ELF-1 (cell line): ENCODE measurements around the gene SLBP.

ENCODE experiments used
- DNase-seq: peaks from one replicate; pipeline ENCODE4 v3.0.0-alpha.2; 2016; ENCODE audit warnings: low read depth, low spot score

The SLBP gene

DNA sequence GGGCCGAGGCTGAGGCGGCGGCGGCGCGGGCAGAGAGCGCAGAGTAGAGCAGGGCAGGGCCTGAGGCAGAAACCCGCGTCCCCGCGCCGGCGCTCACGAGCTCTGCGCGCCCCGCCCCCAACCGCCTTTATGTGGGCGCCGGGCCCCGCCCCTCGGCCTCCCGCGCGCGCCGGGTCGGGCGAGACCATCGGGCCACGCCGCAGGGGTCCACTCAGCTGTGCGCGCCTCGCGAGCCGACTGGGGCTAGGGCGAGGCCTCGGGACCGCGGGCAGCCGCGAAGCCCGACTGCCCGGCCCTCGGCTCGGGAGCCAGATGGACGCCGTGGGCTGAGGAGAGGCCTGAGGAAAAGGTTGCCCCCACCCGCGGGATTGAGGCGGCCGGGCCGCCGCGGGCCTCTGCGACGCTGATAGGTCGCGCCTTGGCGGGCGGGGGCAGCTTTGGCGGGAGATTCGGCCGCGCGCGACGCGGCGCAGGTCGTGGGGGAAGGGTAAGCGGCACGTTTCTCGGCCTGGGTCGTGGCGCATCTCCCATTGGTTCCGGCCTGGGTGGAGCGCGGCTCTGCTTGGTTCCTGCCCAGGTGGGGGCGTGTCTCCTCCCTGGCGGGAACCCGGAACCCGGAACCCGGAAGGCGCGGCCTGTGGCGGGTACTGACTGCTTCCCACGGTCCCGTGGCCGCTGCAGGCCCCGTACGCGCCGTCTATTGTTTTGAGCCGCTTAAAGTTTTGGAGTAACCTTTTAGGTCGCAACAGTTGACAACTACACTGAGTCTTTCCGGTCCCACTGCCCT, at the start of gene SLBP:
Gene SLBP (minus strand): TSS at position 104 of the 787 bp plus-strand sequence. CDS start 131 bp downstream, outside the sequence.
- peak; percentile 95 for DNase-seq

DNA sequence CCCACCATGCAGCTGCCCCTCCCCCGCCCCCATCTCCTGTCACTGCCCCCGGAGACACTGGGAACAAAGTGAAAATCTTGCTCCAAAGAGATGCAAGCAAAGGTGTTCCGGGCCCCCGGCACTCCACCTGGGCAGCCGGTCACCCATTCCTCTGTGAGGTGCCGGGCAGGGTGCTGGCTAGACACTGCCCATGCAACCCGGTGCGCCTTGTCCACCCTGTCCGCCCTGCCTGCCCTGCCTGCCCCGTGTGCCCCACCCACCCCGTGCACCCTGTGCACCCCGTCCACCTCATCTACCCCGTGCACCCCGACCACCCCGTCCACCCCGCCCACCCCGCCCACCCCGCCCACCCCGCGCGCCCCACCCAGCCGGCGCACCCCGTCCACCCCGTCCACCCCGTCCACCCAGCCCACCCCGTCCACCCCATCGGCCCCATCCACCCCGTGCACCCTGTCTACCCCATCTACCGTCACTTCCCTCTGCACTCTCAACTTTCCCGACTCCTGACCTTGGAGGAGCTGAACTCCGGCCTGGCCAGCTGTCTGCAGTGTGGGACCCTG, 49.1 kb upstream of the SLBP start:
- DNase-seq = no peak

DNA sequence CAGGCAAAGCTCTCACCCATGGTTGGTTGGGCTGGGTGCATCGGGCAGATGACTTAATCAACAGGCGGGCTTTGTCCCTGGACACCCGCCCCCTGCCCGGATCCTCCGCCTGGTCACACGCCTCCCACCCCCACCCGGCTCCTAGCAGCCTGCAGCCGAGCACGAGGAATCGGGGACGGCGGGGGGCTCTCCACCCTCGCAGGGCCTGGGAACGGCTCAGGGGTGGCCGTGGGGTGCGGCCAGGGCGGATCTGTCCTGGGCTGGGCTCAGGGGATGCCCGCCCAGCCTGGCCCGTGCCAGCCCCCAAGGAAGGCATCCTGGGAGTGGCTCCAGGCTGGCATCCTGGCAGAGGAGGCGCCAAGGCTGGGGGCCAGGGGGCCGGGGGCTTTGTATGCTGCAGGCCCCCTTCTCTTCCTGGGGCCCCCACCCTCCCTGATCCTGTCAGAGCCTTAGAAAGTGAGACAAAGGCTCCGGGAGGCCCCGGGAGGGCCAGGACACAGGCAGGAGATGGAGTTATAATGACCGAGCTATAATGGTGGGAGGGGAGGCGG, 48.5 kb upstream of the SLBP start:
- no peak for DNase-seq

DNA sequence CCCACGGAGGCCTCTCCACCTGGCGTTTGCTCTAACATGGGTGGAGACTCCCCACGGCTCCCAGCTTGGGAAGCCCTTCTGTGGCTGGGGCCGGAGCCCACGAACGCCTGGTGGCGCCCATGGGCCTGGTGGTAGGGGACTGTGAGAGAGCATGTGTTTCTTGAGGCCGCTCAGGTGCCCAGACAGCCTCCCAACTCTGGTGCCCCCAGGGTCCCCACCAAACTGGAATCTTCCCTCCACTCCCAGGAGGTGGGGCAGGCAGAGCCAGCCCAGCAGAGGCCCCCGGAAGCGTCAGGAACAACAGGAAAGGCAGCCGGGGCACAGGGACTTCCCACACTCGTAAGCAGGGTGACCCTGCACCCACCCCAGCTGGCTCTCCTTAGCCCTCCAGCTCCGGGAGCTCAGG, 47.7 kb upstream of the SLBP start:
- no peak for DNase-seq

DNA sequence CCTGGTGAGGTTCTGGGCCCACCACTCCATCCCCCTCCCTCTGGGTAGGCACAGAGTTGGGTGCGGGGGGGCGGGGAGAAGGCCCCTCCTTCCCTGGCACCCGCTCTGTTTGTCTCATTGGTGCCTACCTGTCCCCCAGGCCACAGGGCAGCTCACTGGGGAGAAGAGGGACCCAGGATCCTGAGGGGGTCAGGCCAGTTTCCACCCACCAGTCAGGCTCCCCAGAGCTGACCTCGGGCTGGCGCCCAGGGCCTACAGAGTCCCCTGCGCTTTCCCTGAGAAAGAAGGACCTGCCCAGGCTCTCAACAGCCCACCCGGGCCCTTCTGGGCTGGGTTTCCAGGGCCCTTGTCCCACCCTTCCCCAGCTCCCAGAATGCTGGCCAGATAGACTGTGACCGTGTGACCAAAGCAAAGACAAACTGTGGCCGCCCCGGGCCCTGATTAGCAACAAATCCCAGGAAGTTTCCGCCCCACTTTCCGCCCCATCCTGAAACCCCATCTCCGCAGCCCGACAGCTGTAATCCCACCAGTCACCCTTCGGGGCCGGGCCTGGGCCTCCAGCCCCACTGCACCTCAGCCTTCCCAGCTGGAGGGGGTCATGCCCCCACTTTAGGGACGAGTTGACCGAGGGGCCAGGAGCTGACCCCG, 47.2 kb upstream of the SLBP start:
- DNase-seq = no peak

DNA sequence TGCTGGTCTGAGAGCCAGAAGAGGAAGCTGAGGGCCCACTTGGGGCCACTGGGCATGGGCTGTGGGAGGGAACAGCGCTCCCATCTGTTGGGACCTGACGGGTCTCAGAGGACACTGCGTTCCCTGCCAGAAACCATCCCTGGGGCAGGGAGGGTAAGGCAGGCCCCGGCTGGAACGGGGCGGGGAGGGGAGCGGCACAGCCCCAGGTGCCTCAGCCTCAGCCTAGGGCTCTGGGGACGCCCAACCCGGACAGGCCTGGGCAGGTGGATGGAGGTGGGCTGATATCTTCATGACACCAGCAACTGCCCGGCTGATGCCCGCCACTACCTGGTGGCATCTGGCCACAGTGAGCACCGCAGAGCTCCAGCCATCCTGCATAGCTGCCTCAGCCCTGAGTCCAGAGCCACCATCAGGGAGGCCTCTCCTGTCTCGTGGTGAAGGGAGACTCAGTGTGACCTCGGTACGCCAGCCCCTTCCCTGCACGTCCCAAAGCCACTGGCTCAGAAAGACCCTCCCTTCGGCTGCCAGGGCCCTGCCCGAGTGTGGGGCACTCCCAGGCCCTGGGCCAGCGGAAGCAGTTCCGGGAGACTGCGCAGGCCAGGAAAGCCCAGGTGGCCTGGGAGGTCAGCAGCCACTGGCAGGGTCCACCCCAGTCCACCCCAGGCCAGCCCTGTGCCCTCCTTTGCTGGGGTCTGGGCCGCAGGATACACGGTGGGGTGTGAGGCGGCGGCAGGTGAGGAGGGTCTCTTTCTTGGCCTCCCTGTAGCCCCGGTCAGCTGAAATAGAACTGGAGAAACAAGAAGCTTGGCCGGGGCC, 46.4 kb upstream of the SLBP start:
- no peak for DNase-seq

DNA sequence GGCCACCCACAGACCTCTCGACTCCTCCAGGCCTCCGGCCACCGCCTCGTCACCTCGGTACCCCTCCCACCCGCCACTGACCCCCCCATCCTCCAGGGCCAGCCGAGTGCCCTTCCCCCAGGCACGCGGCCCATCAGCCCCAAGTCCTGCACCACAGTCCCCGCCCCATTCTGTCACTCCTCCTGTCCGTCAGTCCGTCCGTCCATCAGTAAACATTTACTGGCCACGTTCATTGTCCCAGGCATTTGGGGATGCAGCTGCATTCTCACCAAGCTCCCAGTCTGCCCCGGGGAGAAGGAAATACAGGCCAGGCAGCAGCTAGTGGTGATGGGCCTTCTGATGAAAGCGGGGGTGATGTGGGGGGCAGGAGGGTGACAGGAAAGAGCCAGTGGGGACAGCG, 45.7 kb upstream of the SLBP start:
- DNase-seq = no peak

DNA sequence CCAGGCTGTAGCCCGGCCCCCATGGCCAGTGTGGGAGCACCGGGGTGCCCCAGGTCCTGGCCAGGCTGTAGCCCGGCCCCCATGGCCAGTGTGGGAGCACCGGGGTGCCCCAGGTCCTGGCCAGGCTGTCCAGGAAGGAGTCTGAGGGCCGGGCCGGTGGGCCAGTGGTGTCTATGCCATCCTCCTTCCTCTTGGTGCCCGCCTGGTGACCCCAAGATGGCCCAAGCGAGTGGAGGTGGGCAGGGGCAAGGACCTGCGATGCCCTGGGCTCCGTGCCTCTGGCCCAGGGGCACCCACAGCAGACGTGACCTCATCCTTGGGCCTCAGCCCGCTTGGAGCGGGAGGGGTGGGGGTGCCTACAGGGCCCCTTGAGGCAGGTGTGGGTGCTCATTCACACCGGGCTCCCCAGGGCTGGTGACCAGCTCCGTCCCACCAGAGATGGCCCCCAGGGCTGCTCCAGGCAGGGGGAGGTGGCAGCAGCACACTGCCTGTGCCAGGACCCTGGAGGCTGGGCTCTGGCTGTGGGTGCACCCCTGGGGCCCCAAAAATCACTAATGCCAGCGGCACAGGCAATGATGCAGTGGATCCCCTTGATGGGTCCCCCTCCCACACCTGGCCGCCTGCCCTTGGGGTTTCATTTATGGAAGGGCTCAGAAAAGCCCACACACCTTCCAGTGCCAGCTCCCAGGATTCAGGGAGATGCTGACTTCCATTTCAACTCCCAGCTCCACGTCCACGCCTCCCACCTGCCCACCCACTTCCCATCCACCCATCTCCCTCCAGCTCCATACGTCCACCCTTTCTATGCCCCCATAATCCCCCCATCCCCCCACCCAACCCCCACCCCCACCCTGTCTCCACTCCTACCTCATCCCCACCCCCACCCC, 45.0 kb upstream of the SLBP start:
- DNase-seq = no peak

DNA sequence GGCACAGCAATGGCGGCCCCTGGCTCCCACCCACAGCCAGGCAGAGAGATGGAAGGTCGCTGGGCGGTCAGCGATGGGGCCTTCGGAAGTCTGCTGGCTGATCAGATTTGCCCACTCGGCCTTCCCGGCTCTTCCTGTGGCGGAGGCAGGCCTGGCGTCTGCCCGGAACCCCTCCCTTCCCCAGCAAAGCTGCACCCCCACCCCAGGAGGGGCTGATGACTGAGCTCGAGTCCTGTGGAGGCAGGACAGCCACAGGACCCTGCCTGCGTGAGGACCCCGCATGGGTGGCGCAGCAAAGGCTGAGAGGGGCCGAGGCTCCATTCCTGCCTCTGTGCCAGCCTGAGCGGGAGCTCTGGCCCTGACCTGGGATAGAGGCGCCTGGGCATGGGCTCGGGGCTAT, 44.0 kb upstream of the SLBP start:
- DNase-seq = no peak

DNA sequence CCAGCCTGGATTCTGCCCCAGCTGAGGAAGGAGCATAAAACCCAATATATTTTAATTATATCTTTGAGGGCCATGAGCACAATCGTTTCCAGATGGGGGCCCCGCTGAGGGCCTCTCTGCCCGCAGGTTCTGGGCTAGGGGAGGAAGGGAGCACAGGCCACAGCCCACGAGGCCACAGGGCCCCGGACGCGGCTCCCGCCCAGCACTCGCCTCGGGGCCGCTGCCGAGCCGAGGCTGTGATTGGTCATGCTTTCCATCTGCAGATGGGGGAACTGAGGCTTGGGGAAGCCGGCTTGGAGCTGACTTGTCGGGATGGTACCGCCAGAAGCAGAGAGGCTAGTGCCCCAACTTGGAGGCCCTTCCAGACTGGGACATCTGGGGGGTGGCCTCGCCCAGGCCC, 43.2 kb upstream of the SLBP start:
- no peak for DNase-seq

DNA sequence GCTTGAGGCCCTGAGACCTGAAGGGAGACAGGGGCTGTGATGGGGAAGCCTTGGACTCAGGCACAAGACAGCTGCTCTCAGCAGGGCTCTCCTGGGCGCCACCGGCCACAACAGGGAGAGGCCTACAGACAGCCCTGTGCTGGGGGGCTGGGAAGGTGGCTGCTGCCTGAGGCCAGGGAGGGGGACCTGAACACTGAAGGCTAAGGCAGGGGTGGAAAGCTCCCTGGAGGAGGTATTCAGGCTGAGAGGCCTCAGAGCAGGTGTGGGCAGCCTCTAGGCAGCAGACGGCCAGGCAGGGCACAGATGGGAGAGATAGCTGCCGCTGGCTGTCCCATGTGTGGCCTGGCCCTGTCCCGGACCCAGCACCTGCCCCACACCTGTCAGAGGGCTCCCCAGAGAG, 42.2 kb upstream of the SLBP start:
- DNase-seq = peak; percentile 61

DNA sequence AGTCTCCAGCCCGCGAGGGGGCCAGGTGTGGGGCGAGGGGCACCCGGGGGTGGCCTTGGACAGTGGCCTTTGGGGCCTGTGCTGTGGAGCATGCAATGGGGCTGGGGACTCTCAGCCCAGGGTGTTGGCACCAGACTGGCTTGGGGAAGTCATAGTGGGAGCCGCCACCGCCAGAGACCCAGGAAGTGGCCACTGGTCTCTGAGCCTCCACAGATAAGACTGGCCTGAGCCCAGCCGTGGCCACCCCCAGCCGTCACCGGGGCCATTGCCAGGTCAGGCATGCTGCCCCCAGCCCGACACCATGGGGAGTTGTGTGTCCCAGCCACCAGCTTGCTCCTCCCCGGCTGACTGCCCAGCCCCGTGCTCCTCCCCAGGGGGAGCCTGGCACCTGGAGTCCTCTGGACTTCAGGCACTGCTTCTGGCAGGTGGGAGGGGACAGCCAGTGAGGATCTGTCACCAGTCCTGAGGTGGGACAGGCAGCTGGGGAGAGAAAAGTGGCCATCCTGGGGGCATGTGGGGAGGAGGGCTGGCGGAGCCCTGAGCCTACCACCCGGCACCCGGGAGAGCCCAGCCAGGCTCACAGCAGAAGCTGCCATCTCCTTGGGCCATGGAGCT, 41.7 kb upstream of the SLBP start:
- no peak for DNase-seq

DNA sequence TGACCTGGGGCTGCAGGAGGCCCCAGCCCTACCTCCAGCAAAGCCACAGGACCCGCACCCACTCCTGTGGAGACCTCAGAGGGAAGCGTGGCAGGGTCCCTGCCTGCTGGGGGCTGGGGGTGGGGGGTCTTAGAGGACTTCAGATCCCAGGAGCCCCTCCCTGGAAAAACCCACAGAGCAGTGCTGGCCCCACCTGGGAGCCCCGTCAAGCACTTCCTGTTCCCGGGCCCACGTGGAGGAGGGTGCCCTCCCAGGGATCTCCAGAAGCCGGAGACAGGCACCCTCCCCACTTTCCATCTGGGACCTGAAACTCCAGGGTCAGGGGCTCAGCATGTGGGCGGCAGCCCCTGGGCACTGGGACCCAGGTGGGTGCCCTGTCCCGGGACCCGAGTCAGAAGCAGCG, 41.2 kb upstream of the SLBP start:
- no peak for DNase-seq

DNA sequence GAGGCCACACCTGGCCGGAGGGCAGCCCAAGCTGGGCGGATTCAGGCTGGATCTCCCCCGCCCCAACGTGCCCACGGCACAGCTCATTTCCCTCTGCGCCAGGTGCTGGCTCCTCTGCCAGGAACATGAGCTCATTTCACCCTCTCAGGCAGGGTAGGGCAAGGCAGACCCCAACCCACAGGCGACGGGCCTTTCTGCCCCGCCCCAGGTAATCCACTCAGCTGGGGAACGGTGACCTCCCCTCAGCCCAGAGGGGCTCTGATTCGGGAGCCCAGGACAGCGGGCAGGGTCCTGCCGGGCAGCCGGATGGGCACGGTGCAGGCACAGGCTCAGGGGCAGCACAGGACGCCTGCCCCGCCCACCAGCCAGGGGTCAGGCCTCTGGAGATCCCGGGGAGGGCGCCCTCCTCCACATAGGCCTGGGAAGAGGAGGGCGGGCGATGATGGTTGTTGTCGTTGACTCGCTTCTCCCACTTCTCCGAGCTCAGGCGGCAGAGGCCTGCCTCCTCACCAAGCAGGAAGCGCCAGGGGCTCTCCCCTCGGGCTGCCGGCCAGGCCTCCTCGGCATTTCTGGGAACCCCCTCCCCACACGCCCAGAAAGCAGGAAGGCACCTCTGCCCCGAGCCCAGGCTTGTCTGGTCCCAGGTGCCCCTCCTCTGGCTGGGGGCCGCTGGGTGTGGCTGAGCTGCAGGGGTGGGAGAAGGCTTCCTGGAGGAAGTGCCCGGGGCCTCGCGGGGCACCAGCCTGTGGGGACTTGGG, 40.3 kb upstream of the SLBP start:
- peak; percentile 64 for DNase-seq

DNA sequence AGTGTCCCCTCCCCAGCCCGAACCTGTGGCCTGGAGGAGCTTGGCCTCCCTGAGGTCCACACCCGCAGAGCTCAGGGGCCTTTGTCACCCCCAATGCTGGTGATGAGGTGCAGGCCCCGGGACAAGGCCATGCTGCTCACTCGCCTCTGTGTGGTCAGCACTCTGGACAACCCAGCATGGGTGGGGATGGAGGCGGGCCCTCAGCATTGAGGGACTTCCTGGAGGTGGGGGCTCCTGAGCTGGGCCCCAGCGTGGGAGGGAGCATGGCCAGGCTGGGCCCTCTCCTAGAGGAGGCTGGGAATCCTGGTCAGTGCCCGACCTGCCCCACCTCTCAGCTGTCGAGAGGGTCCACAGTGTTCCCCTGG, 39.8 kb upstream of the SLBP start:
- DNase-seq = no peak

DNA sequence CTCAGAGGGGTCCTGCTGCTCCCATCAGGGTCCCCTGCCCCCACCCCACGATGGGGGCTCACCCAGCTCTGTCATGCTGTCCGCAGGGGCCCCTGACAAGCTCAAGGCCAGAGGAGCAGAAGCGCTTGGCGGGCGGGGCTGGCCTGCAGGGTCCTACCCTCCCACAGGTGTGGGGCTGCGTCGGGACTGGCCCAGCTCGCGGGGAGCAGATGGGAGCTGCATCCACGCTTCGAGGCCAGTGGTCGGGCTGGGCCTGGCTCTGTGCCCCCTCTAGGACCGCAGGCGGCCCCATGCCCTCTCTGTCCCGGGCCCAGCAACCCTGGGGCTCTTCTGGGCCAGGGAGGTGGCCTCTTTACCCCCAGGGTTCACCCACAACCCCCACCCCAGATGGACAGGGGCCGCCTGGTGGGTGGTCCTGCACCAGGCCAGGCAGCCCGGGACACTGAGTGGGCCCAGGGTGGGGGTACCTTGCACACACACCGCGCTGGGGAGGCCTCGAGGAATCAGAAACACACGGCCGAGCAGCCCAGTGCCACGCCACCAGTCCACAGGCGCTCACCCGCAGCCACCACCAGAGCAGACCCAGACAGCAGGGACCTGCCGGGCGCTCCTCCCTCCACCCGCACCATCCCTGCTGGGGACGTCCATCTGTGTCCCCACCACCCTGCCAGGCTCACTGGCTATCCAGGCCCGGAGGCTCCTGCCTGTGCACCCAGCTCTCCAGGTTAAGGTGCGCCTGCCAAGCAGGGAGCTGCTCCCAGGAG, 39.2 kb upstream of the SLBP start:
- no peak for DNase-seq

DNA sequence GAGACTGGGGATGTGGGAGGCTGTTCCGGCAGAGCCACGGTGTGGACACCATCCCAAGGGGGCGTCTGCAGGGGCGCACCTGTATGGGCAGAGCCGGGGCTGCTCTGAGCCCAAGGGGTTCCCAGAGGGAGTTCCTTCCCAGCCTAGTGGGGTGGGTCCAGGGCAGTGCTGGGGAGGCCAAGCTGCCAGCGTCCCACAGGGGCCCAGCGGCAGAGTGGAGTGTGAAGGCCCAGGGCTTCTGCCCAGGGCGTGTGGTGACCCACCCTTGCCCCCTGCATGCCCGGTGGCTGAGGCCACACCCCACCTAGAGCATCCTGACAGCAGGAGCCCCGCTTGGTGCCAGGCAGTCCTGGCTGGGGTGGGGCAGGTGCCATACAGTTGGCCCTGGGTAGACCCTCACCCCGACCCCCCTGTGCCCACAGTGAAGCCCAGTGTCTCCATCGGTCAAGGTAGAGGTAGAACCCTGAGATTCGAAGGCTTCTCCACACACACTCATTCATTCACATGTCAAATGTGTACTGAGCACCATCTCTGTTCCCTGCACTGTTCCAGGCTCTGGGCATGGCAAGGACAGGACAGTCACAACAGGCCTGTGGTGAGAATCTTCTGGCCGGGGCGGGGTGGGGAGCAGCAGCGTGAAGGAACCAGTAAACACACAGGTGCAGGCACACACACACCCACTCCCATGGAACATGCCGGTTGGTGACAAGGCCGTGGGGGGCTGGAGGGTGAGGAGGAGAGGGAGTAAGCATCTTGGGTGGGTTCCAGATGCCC, 38.4 kb upstream of the SLBP start:
- DNase-seq = no peak

DNA sequence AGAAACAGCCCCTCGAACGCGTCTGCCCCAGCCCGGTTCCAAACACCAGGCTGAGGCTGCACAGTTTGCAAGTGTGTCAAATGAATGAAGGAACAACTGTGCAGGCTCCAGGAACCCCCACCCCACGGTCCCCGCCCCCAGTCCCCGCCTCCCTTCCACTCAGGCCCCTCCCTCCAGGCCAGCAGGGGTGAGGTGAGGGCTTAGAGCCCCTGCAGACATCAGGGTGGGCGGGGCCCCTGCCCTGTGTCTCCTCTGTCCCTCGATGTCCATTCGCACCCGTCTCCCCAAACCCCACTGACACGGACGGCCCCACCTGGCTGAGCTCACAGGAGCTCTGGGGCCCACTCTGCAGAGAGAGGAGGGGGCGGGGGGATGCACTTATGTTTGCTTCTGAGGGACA, 37.7 kb upstream of the SLBP start:
- DNase-seq = no peak
